ENCODE data around the gene CCDC107. TPM values are rescaled to one million over a fixed set of nuclear protein-coding genes. Genes with fewer than 3 reads are reported as not detected.

Gene CCDC107
- total RNA-seq, 1 experiment from 2014 or later, result 11.8 TPM

DNA sequence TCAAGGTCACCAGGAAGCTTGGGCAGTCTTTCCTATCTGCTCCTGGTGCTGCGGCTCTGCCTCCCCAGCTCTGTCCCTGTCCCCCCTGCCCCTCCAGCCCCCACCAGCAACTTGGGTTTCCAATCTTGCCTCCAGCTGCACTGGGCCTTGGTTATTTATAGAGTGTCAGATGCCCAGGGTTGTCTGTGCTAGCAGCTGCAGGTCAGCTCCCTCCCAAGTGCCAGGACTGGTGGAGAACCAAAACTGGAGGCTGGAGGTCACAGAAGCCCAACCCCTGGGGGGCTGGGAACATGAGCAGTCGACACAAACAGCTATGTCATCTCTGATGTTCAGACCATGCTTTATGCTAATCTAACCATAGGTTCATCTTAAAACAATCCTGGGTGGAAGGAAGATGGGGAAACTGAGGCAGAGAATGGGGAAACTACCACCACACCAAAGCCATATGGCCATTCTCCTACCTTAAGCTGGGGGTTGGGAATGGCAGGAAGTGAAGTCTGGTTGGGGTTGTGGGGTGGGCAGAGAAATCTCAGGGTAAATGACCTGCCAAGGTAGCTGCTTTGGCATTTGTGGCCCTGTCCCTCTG, 30.0 kb downstream of the CCDC107 start:
- TF ChIP-seq, protein P1, sequence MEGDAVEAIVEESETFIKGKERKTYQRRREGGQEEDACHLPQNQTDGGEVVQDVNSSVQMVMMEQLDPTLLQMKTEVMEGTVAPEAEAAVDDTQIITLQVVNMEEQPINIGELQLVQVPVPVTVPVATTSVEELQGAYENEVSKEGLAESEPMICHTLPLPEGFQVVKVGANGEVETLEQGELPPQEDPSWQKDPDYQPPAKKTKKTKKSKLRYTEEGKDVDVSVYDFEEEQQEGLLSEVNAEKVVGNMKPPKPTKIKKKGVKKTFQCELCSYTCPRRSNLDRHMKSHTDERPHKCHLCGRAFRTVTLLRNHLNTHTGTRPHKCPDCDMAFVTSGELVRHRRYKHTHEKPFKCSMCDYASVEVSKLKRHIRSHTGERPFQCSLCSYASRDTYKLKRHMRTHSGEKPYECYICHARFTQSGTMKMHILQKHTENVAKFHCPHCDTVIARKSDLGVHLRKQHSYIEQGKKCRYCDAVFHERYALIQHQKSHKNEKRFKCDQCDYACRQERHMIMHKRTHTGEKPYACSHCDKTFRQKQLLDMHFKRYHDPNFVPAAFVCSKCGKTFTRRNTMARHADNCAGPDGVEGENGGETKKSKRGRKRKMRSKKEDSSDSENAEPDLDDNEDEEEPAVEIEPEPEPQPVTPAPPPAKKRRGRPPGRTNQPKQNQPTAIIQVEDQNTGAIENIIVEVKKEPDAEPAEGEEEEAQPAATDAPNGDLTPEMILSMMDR (IDR thresholded peaks at IDR 0.05; ENCODE audit: insufficient read depth in 1 of 2, low read depth in 1 of 2, low read length in 1 of 2, severe bottlenecking in 1 of 2, unreplicated experiment in 1 of 2), result no peak
- Mint-ChIP-seq H3K27me3 (ENCODE audit: insufficient read depth, unreplicated experiment) (no peaks in the 10 kb centered on the region), H3K4me3 (ENCODE audit: unreplicated experiment) (no peak overlapping the region), H3K4me1 (ENCODE audit: low read depth, unreplicated experiment) (peaks cover 8% of the 10 kb centered on the region), H3K36me3 (ENCODE audit: insufficient read depth, unreplicated experiment) (peaks cover 14% of the 10 kb centered on the region), H3K9me3 (ENCODE audit: unreplicated experiment) (no peaks in the 10 kb centered on the region), H3K27ac (ENCODE audit: unreplicated experiment) (no peak overlapping the region)
- H3K4me3 ChIP-seq (ENCODE audit: low read depth, low read length), result no peak overlapping the region
- no TSS peak for BruUV-seq (replicated peaks)
- POLR2A ChIA-PET, result interaction anchor here (0.6 kb wide), 1 partner anchor 60 kb away, joined by 3 read pairs; no protein-coding TSS in a partner anchor
- no peak for DNase-seq
- H3K9me3 ChIP-seq, result no peaks in the 10 kb centered on the region
- H3K27me3 ChIP-seq (replicated peaks; ENCODE audit: control insufficient read depth, insufficient read depth, low read length), result no peaks in the 10 kb centered on the region
- CTCF ChIA-PET, result interaction anchor here (1.0 kb wide), 1 partner anchor 8 kb away, joined by 6 read pairs; no protein-coding TSS in a partner anchor
- H3K4me1 ChIP-seq, result peaks cover 25% of the 10 kb centered on the region
- no peaks in the 10 kb centered on the region for H3K36me3 ChIP-seq (ENCODE audit: control insufficient read depth, insufficient read depth, low read length)
- intact Hi-C loops (cut with micrococcal nuclease; ENCODE audit: unreplicated experiment), result no loop called here

DNA sequence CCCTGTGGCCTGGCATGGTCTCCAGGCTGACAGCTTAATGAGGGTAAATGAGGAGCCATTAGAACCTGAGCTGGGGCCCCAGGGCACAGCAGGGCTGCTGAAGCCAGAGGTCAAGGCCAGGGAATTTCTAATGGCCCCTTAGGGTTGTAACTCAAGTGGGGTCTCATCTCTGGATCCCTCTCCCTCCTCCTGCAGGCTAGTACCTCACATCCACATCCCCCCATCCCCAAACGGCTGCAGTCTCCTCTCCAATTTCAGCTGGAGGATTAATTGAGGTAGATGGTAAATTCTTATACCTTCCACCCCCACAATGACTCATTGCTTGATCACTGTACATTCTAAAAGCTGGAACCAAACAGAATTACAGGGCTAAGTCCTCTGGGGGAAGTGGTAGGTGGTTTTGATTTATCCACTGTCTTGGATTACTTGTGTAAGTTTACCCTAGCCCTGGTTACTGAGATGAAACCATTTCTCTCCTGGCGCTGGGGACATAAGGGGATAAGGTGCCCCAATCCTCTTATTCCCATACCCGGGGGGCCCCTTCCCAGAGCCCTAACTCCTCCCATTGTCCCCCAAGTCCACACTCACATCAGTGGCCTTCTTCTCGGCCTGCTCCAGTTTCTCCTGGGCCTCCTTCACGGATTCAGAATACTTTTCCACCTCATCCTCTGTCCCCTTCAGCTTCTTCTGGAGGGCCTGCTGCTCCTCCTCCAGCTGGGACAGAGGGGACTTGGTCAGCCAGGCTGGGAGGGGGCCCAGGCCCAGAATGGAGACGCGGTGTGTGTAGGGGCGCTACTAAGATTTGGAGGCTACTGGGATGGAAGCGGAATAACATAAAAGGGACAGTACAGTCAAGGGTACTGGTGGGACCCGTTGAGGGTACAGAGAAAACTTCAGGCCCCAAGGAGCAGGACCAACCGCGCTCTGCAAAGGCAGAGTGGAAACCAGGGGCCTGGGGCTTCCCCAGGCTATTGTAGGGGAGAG, 30.8 kb downstream of the CCDC107 start:
- Mint-ChIP-seq H3K4me1 (ENCODE audit: low read depth, unreplicated experiment) (peaks cover 8% of the 10 kb centered on the region), H3K27ac (ENCODE audit: unreplicated experiment) (peak overlapping the region; percentile 51), H3K36me3 (ENCODE audit: insufficient read depth, unreplicated experiment) (peaks cover 14% of the 10 kb centered on the region), H3K9me3 (ENCODE audit: unreplicated experiment) (no peaks in the 10 kb centered on the region), H3K4me3 (ENCODE audit: unreplicated experiment) (peak overlapping the region; percentile 80), H3K27me3 (ENCODE audit: insufficient read depth, unreplicated experiment) (no peaks in the 10 kb centered on the region)
- Histone ChIP-seq H3K4me1 (peaks cover 25% of the 10 kb centered on the region), H3K36me3 (ENCODE audit: control insufficient read depth, insufficient read depth, low read length) (no peaks in the 10 kb centered on the region), H3K27me3 (replicated peaks; ENCODE audit: control insufficient read depth, insufficient read depth, low read length) (no peaks in the 10 kb centered on the region), H3K9me3 (no peaks in the 10 kb centered on the region), H3K4me3 (ENCODE audit: low read depth, low read length) (no peak overlapping the region)
- no peak for DNase-seq
- intact Hi-C loops (cut with micrococcal nuclease; ENCODE audit: unreplicated experiment), result no loop called here
- ChIA-PET POLR2A (no interaction called here), CTCF (interaction anchor here (0.7 to 1.0 kb wide), 2 partner anchors 8 to 317 kb away, joined by 4 to 6 read pairs; no protein-coding TSS in a partner anchor)
- TF ChIP-seq, protein P1 (IDR thresholded peaks at IDR 0.05; ENCODE audit: insufficient read depth in 1 of 2, low read depth in 1 of 2, low read length in 1 of 2, severe bottlenecking in 1 of 2, unreplicated experiment in 1 of 2), result no peak
- BruUV-seq (replicated peaks), result no TSS peak

Measured in Caco-2 (cell line).